ENCODE measurements around the gene SLC6A18.

SLC6A18 gene

GRCh38 chr5:1194378-1194777 is 30.8 kb upstream of the SLC6A18 start:
- TF ChIP-seq, protein P1, sequence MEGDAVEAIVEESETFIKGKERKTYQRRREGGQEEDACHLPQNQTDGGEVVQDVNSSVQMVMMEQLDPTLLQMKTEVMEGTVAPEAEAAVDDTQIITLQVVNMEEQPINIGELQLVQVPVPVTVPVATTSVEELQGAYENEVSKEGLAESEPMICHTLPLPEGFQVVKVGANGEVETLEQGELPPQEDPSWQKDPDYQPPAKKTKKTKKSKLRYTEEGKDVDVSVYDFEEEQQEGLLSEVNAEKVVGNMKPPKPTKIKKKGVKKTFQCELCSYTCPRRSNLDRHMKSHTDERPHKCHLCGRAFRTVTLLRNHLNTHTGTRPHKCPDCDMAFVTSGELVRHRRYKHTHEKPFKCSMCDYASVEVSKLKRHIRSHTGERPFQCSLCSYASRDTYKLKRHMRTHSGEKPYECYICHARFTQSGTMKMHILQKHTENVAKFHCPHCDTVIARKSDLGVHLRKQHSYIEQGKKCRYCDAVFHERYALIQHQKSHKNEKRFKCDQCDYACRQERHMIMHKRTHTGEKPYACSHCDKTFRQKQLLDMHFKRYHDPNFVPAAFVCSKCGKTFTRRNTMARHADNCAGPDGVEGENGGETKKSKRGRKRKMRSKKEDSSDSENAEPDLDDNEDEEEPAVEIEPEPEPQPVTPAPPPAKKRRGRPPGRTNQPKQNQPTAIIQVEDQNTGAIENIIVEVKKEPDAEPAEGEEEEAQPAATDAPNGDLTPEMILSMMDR (IDR thresholded peaks at IDR 0.05; ENCODE audit: low read depth, low read length), result no peak
- no peak overlapping the region for H3K4me3 ChIP-seq (ENCODE audit: low read depth, low read length)
- no peak for DNase-seq (ENCODE audit: low read depth, low spot score)
- in situ Hi-C loops (cut with HindIII; ENCODE audit: low sequenced_read_pairs), result no loop called here

- TF ChIP-seq, protein P1 (IDR thresholded peaks at IDR 0.05; ENCODE audit: low read depth, low read length), result no peak
- in situ Hi-C loops (cut with HindIII; ENCODE audit: low sequenced_read_pairs), result no loop called here
- DNase-seq (ENCODE audit: low read depth, low spot score), result no peak
- no peak overlapping the region for H3K4me3 ChIP-seq (ENCODE audit: low read depth, low read length)
Observed at GRCh38 chr5:1195439-1195838, 29.7 kb upstream of the SLC6A18 start.

- no peak overlapping the region for H3K4me3 ChIP-seq (ENCODE audit: low read depth, low read length)
- in situ Hi-C loops (cut with HindIII; ENCODE audit: low sequenced_read_pairs), result no loop called here
- TF ChIP-seq, protein P1 (IDR thresholded peaks at IDR 0.05; ENCODE audit: low read depth, low read length), result no peak
- no peak for DNase-seq (ENCODE audit: low read depth, low spot score)
Observed at GRCh38 chr5:1195916-1196315, 29.3 kb upstream of the SLC6A18 start.

DNA sequence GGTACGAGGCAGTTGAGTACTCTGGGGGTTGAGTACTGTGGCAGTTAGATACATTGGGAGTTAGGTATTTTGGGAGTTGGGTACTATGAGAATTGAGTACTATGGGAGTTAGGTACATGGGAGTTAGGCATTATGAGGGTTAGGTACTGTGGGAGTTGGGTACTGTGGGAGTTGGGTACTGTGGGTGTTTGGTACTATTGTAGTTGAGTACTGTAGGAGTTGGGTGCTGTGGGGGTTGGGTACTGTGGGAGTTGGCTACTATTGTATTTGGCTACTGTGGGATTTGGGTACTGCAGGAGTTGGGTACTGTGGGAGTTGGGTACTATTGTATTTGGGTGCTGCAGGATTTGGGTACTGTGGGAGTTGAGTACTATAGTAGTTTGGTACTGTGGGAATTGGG is 28.6 kb upstream of the SLC6A18 start:
- in situ Hi-C loops (cut with HindIII; ENCODE audit: low sequenced_read_pairs), result no loop called here
- no peak for DNase-seq (ENCODE audit: low read depth, low spot score)

GRCh38 chr5:1197876-1198666 is 27.1 kb upstream of the SLC6A18 start:
- no peak for DNase-seq (ENCODE audit: low read depth, low spot score)
- TF ChIP-seq, protein P1 (IDR thresholded peaks at IDR 0.05; ENCODE audit: low read depth, low read length), result no peak
- H3K4me3 ChIP-seq (ENCODE audit: low read depth, low read length), result no peak overlapping the region
- in situ Hi-C loops (cut with HindIII; ENCODE audit: low sequenced_read_pairs), result no loop called here

More for the DNA sequence above, 28.6 kb upstream of the SLC6A18 start:
- H3K4me3 ChIP-seq (ENCODE audit: low read depth, low read length), result no peak overlapping the region
- TF ChIP-seq, protein P1 (IDR thresholded peaks at IDR 0.05; ENCODE audit: low read depth, low read length), result no peak

DNA sequence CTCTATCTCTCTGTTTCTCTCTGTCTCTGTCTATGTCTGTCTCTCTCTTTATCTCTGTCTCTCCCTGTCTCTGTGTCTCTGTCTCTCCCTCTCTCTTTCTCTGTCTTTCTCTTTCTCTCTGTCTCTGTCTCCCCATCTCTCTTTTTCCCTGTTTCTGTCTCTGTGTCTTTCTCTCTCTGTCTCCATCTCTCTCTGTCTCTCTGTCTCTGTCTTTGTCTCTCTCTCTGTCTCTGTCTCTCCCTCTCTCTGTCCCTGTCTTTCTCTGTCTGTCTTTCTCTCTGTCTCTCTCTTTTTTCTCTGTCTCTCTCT is 25.9 kb upstream of the SLC6A18 start:
- DNase-seq (ENCODE audit: low read depth, low spot score), result no peak
- in situ Hi-C loops (cut with HindIII; ENCODE audit: low sequenced_read_pairs), result no loop called here
- no peak overlapping the region for H3K4me3 ChIP-seq (ENCODE audit: low read depth, low read length)
- TF ChIP-seq, protein P1 (IDR thresholded peaks at IDR 0.05; ENCODE audit: low read depth, low read length), result no peak

Measured in astrocyte of the spinal cord (primary cell).